OCI-LY7 (cell line): Measurements from ENCODE around the gene FTO. TPM values are rescaled to one million over a fixed set of nuclear protein-coding genes. Genes with fewer than 3 reads are reported as not detected.

Experiments
- BruUV-seq: library from RNA; stranded (reverse); fragments of 400-500 nt; replicated peaks from 2 replicates; lab custom pipeline; 2021; lab: Mats Ljungman, UMichigan
- CTCF ChIA-PET: fragments of 300-600 bp; sonication (Branson Sonifier 250); formaldehyde crosslinking; loops from one replicate; lab custom pipeline; 2022; ENCODE audit warnings: antibody characterized with exemption; ENCODE audit not compliant: unreplicated experiment; lab: Charles Lee
- POLR2A ChIA-PET: fragments of 300-600 bp; sonication (Branson Sonifier 250); formaldehyde crosslinking; loops from one replicate; lab custom pipeline; 2022; ENCODE audit warnings: antibody characterized with exemption; lab: Charles Lee
- DNase-seq: peaks from one replicate; pipeline ENCODE4 v3.0.0-alpha.2; 2015; ENCODE audit warnings: low spot score
- H2AFZ ChIP-seq: fragments of 200-600 bp; sonication (generic), shearing (Covaris generic); 2 replicates; pipeline ENCODE4 v1.6.1; 2014; ENCODE audit warnings: mild to moderate bottlenecking, antibody characterized with exemption, low read length, moderate library complexity
- H3K27ac ChIP-seq: fragments of 200-600 bp; sonication (generic); 2 replicates; pipeline ENCODE4 v1.5.1; 2014; ENCODE audit warnings: mixed run types, low read depth, mild to moderate bottlenecking, moderate library complexity, low read length, inconsistent platforms; ENCODE audit not compliant: poor library complexity, severe bottlenecking
- H3K36me3 ChIP-seq: fragments of 200-600 bp; sonication (generic); 2 replicates; pipeline ENCODE4 v1.6.1; 2014; ENCODE audit warnings: mild to moderate bottlenecking, antibody characterized with exemption, low read length, moderate library complexity, mixed read lengths; ENCODE audit not compliant: insufficient read depth
- H3K4me1 ChIP-seq: fragments of 200-600 bp; sonication (generic); 2 replicates; pipeline ENCODE4 v1.5.1; 2014; ENCODE audit warnings: mild to moderate bottlenecking, low read length; ENCODE audit not compliant: insufficient read depth, poor library complexity, severe bottlenecking
- H3K4me2 ChIP-seq: fragments of 200-600 bp; sonication (generic); 2 replicates; pipeline ENCODE4 v1.6.1; 2014; ENCODE audit warnings: mild to moderate bottlenecking, low read length
- H3K4me3 ChIP-seq: fragments of 200-600 bp; sonication (generic); 2 replicates; pipeline ENCODE4 v1.5.1; 2014; ENCODE audit warnings: mild to moderate bottlenecking, low read depth, low read length; ENCODE audit not compliant: poor library complexity, severe bottlenecking
- H3K79me2 ChIP-seq: fragments of 200-600 bp; sonication (generic); 2 replicates; pipeline ENCODE4 v1.6.1; 2016; ENCODE audit warnings: low read depth, mild to moderate bottlenecking, low read length, moderate library complexity, mixed read lengths; ENCODE audit not compliant: insufficient read depth
- H3K9me2 ChIP-seq: fragments of 200-600 bp; sonication (generic); 2 replicates; pipeline ENCODE4 v1.6.1; 2016; ENCODE audit warnings: mild to moderate bottlenecking, low read length, mixed read lengths; ENCODE audit not compliant: insufficient read depth
- H3K9me3 ChIP-seq: fragments of 200-600 bp; sonication (generic); 2 replicates; pipeline ENCODE4 v1.6.1; 2014; ENCODE audit warnings: mild to moderate bottlenecking, mixed run types, low read length, mixed read lengths
- H4K20me1 ChIP-seq: fragments of 200-600 bp; sonication (generic); 2 replicates; pipeline ENCODE4 v1.6.1; 2014; ENCODE audit warnings: mild to moderate bottlenecking, antibody characterized with exemption, low read length, moderate library complexity, mixed read lengths; ENCODE audit not compliant: insufficient read depth
- CTCF ChIP-seq: fragments of 200-600 bp; sonication (generic); conservative IDR thresholded peaks from 2 replicates; pipeline ENCODE4 v1.5.1; 2014; ENCODE audit warnings: mild to moderate bottlenecking, antibody characterized with exemption, low read length, moderate library complexity, mixed read lengths
- EZH2phosphoT487 ChIP-seq: fragments of 200-600 bp; sonication (generic); IDR thresholded peaks from 2 replicates; pipeline ENCODE4 v1.6.1; 2018; ENCODE audit warnings: low read depth, borderline replicate concordance, mild to moderate bottlenecking, mixed run types, antibody characterized with exemption, low read length, moderate library complexity, mixed read lengths
- intact Hi-C: fragments of 100-400 bp; cut with micrococcal nuclease; formaldehyde crosslinking; loops from one replicate; pipeline ENCODE4 v1.10.0; 2022; ENCODE audit not compliant: unreplicated experiment
- total RNA-seq, 2 experiments: library from RNA; depleted of rRNA in 1 of 2; stranded (reverse); fragments of >200 nt in 1 of 2; shearing (Covaris generic) in 1 of 2; gene quantifications; 2 replicates each; pipeline ENCODE4 v1.2.3, GENCODE V29; 2014 to 2022

FTO gene
- total RNA-seq, 2 experiments from 2014 or later: 57.1 to 68.0 TPM

GRCh38 chr16:54055864-54056263 lies 351.9 kb downstream of the FTO start:
- H3K36me3 ChIP-seq: no peaks in the 10 kb centered on the region
- H3K9me2 ChIP-seq: no peaks in the 10 kb centered on the region
- intact Hi-C loops: no loop called here
- no peaks in the 10 kb centered on the region for H4K20me1 ChIP-seq
- POLR2A ChIA-PET: interaction anchor here (1.1 kb wide), 1 partner anchor 15 kb away, joined by 3 read pairs; no protein-coding TSS in a partner anchor
- no peaks in the 10 kb centered on the region for H3K4me1 ChIP-seq
- no peaks in the 10 kb centered on the region for H3K9me3 ChIP-seq
- no peak overlapping the region for H3K4me3 ChIP-seq
- H3K27ac ChIP-seq: no peak overlapping the region
- no peaks in the 10 kb centered on the region for H3K79me2 ChIP-seq
- H3K4me2 ChIP-seq: no peak overlapping the region
- no peak for DNase-seq
- no peak overlapping the region for H2AFZ ChIP-seq
- TF ChIP-seq CTCF (no peak), EZH2phosphoT487 (no peak)
- CTCF ChIA-PET: interaction anchor here (0.6 kb wide), 1 partner anchor 46 kb away, joined by 3 read pairs; no protein-coding TSS in a partner anchor
- no TSS peak for BruUV-seq

GRCh38 chr16:54056921-54057320 lies 353.0 kb downstream of the FTO start:
- no peak overlapping the region for H3K4me3 ChIP-seq
- H3K9me2 ChIP-seq: no peaks in the 10 kb centered on the region
- H4K20me1 ChIP-seq: no peaks in the 10 kb centered on the region
- H3K36me3 ChIP-seq: no peaks in the 10 kb centered on the region
- no peak for DNase-seq
- no peaks in the 10 kb centered on the region for H3K4me1 ChIP-seq
- no peaks in the 10 kb centered on the region for H3K79me2 ChIP-seq
- no peak overlapping the region for H2AFZ ChIP-seq
- ChIA-PET POLR2A (no interaction called here), CTCF (no interaction called here)
- no peaks in the 10 kb centered on the region for H3K9me3 ChIP-seq
- BruUV-seq: no TSS peak
- H3K27ac ChIP-seq: no peak overlapping the region
- intact Hi-C loops: no loop called here
- TF ChIP-seq EZH2phosphoT487 (no peak), CTCF (no peak)
- no peak overlapping the region for H3K4me2 ChIP-seq

GRCh38 chr16:54059319-54059718 lies 355.4 kb downstream of the FTO start:
- no TSS peak for BruUV-seq
- Histone ChIP-seq H3K27ac (no peak overlapping the region), H4K20me1 (no peaks in the 10 kb centered on the region), H3K9me3 (no peaks in the 10 kb centered on the region), H3K79me2 (no peaks in the 10 kb centered on the region), H3K4me3 (no peak overlapping the region), H2AFZ (no peak overlapping the region), H3K9me2 (no peaks in the 10 kb centered on the region), H3K4me2 (no peak overlapping the region), H3K36me3 (no peaks in the 10 kb centered on the region), H3K4me1 (no peaks in the 10 kb centered on the region)
- CTCF ChIA-PET: no interaction called here
- POLR2A ChIA-PET: no interaction called here
- TF ChIP-seq CTCF: no peak
- TF ChIP-seq EZH2phosphoT487: no peak
- DNase-seq: no peak
- intact Hi-C loops: no loop called here
